Astrocyte of the hippocampus (primary cell): ENCODE data around the gene MEIS2.

Experiments used
- DNase-seq: peaks from one replicate; pipeline ENCODE4 v3.0.0; 2011; ENCODE audit warnings: low read depth, low spot score

MEIS2 gene

DNA sequence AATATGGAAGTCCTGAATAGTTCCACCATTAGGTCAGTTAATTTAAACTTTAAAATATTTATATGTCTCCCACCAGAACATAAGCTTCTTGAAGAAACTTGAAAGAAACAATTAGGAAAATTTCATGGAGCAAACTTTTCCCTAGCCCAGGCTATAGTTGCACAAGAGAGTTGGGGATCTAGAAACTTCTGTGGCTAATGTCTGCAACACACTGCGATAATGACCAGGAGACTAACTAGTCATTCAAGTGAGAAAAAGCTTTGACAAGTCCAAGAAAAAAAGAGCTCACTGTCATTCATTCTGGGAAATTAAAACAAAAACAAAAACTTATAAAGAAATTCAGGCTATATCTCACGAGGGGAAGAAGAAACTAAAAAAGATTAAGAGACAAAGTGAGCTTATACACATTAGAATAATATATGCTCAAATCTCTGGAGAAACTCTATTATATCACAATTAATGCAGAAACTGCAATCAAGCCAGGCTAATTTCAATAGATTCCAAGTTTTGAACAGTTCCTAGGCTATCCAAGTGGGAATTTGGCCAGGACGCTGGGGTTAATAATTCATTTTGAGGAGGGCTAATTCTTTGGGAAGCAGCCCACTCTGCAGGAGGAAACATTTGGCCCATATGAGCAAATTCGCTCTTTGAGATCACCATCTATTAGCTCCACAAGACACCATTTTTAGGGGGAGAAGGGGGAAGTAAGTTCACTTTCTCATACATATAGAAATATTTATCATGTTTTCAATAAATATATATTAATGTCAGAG, 134.6 kb downstream of the MEIS2 start:
- DNase-seq, result peak; percentile 76

DNA sequence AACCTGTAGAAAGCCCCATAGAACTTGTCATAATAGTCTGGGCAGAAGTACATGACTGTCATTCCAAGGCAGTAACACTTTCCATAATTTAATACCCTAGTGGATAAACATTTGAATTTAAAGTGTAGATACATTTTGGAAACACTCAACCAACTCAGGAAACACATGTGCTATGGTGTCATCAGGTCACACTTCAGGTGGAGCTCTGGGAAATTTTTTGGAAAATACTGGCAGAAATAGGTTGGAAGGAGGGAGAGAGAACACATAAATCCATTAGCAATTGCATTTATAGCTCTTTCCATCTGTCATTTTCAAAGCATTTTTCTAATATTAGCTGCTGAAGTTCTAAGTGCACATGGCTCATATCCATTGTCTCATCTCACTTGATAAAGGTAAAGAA, 135.7 kb downstream of the MEIS2 start:
- DNase-seq, result no peak

DNA sequence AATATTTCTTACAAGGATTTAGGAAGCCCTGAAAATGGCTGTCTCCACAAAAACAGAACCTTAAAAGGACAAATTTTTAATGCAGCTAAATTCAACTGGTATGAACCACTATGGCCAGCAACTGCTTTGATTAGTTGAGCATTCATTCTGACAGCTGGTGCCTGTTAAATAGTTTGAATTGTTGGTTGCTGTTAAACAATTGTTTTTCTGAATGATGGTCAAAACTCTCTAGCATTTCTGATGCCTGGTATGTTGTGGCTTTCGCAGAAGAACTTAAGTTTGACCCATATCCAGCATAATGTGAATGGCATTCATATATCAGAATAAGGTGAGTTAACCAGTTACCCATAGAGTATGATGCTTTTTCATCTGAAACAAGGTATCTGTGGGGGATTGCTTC, 138.4 kb downstream of the MEIS2 start:
- DNase-seq, result peak; percentile 84

DNA sequence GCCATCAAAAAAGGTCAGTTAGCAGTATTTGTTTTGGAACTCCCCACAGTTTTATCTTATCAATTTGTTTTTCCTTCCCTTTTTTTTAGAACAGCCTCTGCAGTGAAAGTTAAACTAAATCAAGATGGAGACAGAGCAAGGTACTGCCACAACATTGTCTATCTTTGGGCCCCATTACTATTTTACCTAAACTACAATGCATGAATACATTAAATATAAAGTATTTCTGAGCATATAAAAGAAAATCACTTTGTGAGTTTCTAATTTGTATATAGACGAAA, 139.5 kb downstream of the MEIS2 start:
- no peak for DNase-seq

DNA sequence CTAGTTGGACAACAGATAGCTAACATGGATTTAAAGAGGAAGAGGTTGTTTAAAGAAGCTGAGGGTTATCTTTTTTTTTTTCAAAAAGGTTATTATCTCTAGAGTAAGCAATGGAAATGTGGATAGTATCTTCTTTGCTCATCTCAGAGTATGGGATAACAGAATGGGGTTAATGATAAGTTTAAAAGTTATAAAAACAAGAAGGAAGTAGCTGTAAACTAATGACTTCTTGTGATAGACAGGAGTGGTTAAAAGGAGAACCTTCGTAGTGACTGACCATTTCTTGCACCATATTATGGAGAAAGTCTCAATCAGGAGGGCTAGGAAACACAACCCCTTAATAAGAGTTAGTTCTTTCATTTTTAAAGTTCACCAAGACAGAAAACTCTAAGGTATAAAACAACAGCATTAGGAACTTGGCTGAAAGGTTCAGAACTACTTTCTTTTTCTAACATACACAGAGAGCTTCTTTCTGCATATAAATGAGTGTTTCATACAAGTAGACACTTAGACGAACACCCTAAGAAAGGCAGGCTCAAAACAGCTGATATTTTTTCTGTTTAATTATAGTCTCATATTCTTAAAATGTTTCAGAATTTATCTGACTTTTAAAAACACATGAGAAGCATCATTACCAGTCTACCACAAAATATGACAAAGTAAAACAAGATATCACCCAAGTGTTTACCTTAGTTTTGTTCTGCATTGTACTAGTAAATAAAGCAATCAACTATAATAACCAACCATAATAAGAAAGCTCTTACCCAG, 140.0 kb downstream of the MEIS2 start:
- no peak for DNase-seq

DNA sequence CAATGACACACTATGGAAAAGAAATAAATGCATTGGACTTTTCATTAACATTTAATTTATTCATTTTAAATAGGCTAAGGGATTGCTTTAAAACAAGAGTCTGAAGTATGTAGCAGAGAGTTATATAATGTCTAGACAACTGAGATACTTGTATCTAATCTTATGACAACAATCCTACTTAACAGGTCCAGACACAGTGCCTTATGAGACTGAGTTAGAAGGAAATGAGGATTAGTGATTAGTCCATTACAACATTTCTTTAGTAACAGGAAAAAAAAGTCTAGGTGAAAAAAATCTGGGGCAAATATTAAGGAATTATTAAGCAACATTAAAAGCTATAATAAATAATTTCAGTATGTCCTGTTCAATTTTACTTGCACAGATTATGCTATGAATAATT, 140.6 kb downstream of the MEIS2 start:
- DNase-seq, result no peak

DNA sequence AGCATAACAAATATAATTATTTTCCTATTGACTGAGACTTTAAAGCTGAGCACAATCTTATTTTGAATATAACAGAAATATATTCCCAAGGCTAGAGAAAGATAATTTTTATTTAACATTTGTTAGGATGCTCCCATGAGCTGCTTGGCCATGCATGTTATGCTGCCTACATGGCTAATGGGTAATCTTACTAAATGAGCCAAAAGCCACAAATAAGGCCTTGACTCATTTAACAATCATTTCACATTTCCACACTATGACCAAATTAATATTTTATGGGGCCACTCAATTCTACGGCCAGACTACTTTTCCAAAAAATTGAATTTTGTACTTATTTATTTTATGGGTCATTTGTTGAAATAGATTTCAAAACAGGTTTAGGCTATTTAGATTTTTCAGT, 141.7 kb downstream of the MEIS2 start:
- DNase-seq, result no peak

DNA sequence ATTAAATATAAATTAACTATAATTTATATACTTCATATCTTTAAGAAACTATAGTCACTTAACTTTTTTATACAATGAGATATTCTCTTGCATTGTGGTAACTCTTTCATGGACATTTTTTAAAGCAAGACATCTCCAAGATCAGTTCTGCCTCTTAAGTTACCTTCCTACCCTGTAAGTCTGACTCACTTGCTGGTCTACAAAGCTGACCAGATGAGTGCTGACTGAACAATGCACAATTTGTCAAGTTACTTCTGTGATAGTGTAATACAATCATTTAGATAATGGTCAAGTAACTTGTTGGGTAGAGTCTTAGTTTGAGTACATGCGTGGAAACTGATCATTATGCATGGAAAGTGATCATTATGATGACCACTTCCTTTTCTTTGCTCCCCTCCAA, 145.9 kb downstream of the MEIS2 start:
- no peak for DNase-seq

DNA sequence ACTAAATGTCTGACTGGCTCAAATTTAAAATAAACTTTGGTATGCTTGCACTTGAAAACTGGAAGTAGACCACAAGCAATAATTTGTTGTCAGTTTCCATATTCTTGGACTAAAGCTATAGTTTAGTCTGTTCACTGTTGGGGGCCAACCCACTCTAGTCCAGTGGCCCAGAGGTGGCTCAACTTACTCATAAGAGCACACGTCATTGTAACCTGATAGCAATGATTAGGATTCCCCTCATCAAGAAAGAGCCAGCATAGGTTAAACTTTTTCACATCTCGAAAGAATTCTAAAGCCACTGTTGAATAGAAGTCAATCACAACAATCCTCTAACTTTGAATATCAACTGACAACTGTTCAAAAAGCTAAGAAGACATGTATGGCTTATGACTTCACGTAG, 147.0 kb downstream of the MEIS2 start:
- DNase-seq, result no peak

DNA sequence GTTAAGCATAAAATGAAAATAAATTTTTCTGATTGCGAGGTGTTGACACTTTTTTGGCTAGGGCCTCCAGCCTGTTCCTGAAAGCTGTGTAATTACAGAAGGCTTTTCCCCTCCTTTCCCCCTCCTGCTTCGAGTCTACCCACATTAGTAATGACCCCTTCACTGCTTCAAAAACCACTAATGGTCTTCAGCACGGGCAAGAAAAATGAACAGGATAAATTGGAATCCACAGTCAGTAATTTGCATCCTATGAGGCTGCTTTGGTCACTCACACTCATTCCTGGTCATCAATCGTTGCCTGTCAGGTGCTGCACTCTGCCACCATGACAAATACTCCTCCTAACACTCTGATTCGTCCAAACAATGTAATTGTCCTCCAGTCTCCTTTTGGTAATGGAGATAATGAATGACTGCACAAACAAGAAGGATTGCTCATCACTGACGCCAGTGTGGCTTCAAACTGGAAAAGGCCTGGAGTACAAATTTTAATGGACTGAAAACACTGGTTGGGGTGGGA, 148.6 kb downstream of the MEIS2 start:
- DNase-seq, result peak; percentile 93

DNA sequence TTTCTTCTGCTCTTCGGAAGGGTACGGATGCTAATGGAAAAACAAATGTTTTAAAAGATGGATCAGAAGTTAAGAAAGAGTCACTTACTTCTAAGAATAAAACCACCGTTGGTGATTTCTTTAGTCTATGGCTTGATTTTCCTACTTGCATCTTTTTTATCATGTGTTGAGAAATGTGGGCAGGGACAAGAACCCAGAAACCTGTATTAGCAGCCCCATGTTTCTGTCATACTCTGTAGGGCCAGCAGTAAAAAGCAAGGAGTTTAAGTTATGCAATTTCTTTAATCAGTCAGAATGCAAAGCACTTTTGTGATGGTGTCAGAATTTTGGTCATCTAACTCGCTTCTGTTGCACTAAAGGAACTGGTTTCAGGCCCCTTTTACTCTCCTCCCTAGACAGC, 150.0 kb downstream of the MEIS2 start:
- no peak for DNase-seq

DNA sequence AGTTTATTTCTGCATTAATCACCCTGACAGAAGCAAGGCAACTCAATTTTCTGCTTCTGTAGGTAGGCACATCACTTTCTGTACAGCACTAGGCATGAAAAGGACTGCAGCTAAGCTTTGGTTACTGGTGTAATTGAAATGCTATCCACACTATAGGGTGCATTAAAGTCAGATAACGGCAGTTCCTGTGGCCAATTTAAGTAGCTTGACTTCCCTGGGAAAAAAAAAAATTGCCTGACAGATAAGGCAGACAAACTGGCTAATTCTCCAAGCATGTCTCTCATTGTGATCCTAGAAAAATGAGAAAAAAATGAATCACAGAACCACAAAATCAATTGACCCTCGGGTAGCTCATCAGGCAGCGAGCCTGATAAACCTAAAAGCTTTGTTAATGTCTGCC, 151.4 kb downstream of the MEIS2 start:
- DNase-seq, result peak; percentile 28

DNA sequence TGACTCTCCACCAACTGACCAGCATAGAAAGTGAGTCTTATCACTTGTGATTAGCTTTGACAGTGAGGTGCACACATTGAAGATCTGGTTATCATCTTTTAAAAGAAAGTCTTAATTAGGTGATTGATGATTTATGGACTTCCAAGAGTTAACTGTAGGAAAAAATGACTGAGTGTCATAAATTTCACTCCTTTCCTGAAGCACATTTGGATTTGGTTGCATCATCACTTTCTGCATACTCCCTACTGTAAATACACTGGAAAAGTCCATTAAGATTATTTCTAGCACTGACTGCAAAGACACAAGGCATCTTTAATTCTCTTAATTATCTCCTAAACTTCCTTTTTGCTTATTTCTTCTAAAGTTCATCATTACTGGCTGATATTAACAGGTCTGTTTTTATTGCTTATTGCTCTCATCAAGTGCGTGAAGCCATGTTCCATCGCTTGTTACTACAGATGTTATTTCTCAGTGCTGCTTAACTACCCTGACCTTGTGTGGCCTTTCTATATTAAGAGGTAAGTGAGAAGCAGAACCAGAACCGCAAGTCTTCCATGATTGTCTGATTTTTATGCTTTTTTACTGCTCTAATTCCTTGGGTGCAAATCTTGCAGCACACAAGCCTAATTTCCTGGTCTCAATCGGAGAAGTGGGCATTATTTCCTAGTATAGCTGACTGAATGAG, 153.2 kb downstream of the MEIS2 start:
- no peak for DNase-seq

DNA sequence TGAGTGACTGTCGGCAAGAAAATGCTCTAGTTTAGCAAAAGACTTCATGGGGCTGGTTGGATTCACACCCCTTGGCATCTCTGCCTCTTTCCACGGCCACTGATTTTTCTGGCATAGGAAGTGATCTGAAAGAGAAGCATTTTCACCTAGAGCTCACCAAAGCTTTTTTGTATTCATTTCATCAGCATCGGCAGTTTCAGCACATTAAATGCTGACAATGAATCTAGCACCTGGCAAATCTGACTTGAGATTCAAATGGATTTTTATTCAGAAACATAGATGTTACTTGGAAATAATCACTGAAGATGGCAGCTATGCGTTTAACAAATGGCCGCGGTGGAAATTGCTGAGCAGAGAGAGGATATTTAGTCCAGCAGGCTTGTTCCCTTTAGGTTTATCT, 155.9 kb downstream of the MEIS2 start:
- DNase-seq, result no peak

DNA sequence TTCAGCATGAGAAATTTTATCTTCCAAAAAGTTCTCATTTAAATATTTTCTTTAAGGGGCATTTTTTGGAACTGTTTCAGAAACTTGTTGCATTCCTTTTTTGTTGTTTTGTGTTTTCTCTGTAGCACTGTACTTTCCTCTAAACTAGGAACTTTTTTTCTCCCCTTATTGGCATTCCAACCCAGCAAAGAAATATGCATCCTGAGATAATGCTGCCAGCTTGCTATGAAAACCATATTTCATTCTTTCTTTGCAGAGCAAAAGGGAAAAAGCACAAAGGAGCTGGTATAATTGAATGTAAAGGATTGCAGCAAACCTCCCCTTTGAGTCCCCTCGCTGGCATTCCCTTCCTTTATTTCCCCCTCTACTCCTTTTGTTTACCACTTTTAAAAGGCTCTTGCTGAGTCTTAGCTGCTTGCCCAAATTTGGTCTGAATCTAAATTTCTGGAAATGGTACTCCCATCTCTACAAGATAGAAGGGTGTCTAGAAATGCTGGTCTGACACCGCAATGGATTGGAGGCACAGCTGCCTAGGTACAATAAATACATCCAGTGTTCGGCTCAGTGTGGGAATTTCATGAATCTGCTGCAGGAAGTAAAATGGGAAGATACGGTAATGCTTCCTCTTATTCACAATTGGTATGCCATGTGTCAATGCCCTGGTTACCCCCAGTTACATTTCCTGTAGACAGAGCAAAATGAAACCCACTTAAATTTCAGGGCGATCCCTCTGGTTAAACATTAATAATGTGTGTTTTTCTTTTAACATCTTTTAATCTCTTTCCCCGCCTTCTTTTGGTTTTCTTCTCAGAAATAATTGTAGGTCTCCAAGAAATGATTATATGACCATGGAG, 156.6 kb downstream of the MEIS2 start:
- DNase-seq, result no peak

DNA sequence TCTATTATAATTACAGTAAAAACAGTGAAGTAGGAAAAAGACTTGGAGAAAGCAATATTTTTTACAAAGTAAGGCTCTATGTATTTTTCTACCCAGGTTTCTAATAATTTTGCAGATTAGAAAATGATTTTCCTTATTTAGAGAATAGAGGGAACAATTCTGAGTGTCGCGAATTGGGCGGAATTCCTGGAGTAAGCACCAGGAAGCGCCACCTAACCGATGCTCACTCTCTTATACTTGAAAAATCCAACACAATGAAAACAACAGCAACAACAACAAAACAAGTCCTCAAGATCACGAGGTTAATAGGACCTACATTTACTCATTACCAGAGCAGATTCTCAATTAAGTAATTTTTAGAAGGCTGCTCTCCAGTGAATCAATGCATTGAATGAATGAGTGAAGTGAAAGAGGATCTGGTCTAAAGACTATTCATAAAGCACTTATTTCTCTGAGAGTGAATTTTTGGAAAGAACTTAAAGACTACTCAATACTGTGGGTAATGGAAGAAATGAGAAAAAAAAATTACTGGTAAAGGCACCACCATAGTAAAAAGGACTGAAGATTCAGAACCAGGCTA, 158.0 kb downstream of the MEIS2 start:
- no peak for DNase-seq

DNA sequence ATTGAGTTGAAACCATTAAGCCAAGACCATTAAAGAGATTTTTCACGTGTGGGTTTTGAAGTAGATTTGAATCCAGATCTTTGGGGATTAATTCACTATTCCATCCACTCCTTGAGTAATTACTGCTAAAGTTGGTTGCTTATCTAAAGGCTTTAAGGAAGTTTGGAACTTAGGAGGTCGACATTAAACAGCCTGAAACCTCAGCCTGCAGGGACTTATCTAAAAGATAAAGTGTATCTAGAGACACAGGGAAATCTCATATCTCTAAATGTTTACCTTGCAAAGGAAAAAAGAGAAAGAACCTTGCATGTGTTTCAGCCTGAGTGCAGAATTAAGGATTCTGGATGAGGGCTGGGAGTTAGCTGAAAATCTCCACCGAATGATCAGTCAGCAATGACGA, 158.6 kb downstream of the MEIS2 start:
- DNase-seq, result no peak

DNA sequence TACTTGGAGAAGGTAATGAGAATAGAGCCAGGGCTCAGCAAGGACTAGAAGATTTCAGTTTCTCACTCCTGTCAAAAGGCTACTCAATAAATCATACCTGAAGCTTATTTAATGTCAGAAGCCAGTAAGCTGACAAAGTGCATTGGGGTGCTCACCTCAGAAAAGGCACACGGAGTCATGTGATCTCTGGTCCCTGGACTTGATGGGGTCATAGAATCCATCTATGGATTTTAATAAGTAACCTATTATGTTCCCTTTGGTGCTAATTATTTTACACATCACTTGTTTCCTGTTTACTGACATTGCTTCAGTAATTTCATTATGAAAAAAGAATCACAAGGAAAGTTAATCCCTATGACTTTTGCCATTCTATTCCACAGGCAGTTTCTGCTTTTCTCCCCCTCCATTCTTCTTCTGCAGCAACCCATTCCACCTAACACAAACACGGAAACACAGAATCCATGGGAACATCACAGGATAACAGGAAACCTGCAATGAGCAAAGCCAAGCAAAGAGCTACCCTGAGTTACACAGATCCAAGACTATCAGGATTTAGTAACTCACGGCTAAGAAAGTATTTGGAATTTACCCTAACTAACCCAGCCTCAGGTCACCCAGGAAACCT, 159.6 kb downstream of the MEIS2 start:
- no peak for DNase-seq

DNA sequence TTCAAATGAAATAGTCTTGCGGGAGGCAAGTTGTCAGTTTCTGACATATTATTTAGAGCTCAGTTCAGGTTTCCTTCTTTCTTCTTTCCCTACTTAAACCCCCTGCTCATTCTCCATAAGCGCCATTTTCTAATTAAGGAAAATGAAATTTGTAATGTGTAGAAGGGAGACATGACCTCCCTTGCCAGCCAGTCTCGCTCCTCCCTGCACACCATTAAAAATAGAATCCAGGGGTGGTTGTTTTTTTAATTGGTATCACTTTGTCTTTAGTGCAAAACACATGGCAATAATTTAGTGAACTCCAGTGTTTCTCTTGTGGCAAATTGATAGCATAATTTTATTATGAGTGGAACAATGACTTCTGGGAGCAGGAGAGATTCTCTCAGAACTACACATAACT, 160.1 kb downstream of the MEIS2 start:
- no peak for DNase-seq

DNA sequence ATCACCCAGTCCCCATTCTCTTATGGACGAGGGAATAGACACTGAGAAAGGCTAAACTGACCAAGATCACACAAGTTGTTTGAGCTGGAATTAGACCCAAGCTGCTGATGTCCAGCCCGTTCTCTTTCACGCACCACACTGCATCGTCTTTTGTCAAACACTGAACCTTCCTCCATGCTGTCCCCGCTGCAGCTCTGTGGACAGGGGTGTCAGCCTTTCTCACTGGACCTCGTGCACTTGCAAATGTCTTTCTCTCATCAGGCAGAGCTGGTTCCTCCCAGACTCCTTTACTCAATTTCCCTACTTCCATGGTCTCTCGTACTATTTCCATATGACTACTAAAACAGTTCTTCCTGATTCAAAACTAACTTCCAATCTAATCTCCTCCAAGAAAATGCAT, 161.6 kb downstream of the MEIS2 start:
- no peak for DNase-seq

DNA sequence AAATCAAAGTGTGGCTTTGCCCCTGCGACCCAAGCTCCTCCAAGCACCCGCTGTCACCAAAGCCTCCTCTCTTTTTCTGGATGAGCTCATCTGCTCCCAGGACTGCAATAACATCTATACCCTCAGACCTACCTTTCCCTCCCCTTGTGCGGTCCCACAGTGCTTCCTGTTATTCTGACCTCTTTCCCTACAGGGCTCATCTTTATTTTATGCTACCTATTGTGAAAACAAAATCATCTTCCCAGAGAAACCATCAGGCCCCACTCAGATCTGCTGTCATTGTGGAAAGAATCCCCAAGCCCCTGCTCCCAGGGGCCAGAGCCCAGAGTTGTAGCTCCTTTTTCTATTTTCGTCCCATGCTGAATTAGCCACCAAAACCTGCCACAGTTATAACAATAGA, 162.2 kb downstream of the MEIS2 start:
- DNase-seq, result no peak
